Smooth muscle cell (in vitro differentiated cells): ENCODE measurements around the gene KLHDC4. TPM values are rescaled to one million over a fixed set of nuclear protein-coding genes. Genes with fewer than 3 reads are reported as not detected.
"Not testable (repeated sequence)": the region's sequence is repeated elsewhere in the genome, so short reads cannot be mapped to it uniquely, and the experiment has no call there.

Experiments
- DNase-seq: peaks from one replicate; lab custom pipeline; 2025; ENCODE audit not compliant: unreplicated experiment; lab: John Stamatoyannopoulos, UW
- H2AFZ ChIP-seq: fragments of 200-600 bp; sonication (generic); 2 replicates; pipeline ENCODE4 v1.6.0; 2016; ENCODE audit warnings: antibody characterized with exemption, low read depth, mild to moderate bottlenecking
- H3F3A ChIP-seq: fragments of 200-600 bp; sonication (generic); 2 replicates; pipeline ENCODE4 v1.6.0; 2017; ENCODE audit warnings: antibody characterized with exemption, low read depth
- H3K27ac ChIP-seq: fragments of 200-600 bp; sonication (generic); 2 replicates; pipeline ENCODE4 v1.5.1; 2016; ENCODE audit warnings: low read depth, mild to moderate bottlenecking
- H3K27me3 ChIP-seq: fragments of 200-600 bp; sonication (generic); 2 replicates; pipeline ENCODE4 v1.6.1; 2016; ENCODE audit warnings: low read depth, mild to moderate bottlenecking
- H3K36me3 ChIP-seq: fragments of 200-600 bp; sonication (generic); 2 replicates; pipeline ENCODE4 v1.5.1; 2016; ENCODE audit warnings: low read depth
- H3K4me1 ChIP-seq: fragments of 200-600 bp; sonication (generic); 2 replicates; pipeline ENCODE4 v1.5.1; 2016; ENCODE audit warnings: low read depth
- H3K4me2 ChIP-seq: fragments of 200-600 bp; sonication (generic); 2 replicates; pipeline ENCODE4 v1.6.0; 2016; ENCODE audit warnings: mild to moderate bottlenecking
- H3K4me3 ChIP-seq: fragments of 200-600 bp; sonication (generic); 2 replicates; pipeline ENCODE4 v1.5.1; 2016; ENCODE audit warnings: mild to moderate bottlenecking
- H3K79me2 ChIP-seq: fragments of 200-600 bp; sonication (generic); 2 replicates; pipeline ENCODE4 v1.6.0; 2016; ENCODE audit warnings: low read depth, mild to moderate bottlenecking
- H3K9ac ChIP-seq: fragments of 200-600 bp; sonication (generic); 2 replicates; pipeline ENCODE4 v1.6.0; 2016; ENCODE audit warnings: low read depth
- H3K9me3 ChIP-seq: fragments of 200-600 bp; sonication (generic); replicated peaks from 2 replicates; pipeline ENCODE4 v1.5.1; 2016; ENCODE audit warnings: low read depth
- H4K20me1 ChIP-seq: fragments of 200-600 bp; sonication (generic); 2 replicates; pipeline ENCODE4 v1.6.0; 2016; ENCODE audit warnings: low read depth
- WGBS: methylation state at CpG from one replicate; pipeline ENCODE4 v1.1.7; 2016; ENCODE audit warnings: low lambda C conversion rate; 5-methylcytosine and 5-hydroxymethylcytosine counted together
- polyA plus RNA-seq: library from polyadenylated mRNA; unstranded; fragments of >200 nt; fragmentation: Nextera tagmentation; extraction: Ambion mirVana; gene quantifications from 2 replicates; pipeline ENCODE4 v1.2.1, GENCODE V29; 2016
- total RNA-seq: library from RNA; depleted of rRNA; stranded (reverse); fragments of >200 nt; gene quantifications from 2 replicates; pipeline ENCODE4 v1.2.3, GENCODE V29; 2014
- TF ChIP-seq, protein P1 (sequence below): fragments of 200-600 bp; sonication (generic); IDR thresholded peaks from 2 replicates; pipeline ENCODE4 v1.5.1; 2017; ENCODE audit warnings: borderline replicate concordance, mild to moderate bottlenecking, antibody characterized with exemption; ENCODE audit not compliant: insufficient read depth, poor library complexity, severe bottlenecking

KLHDC4 gene
- total and polyA plus RNA-seq, 2 experiments from 2014 or later = 6.0 to 6.7 TPM

DNA sequence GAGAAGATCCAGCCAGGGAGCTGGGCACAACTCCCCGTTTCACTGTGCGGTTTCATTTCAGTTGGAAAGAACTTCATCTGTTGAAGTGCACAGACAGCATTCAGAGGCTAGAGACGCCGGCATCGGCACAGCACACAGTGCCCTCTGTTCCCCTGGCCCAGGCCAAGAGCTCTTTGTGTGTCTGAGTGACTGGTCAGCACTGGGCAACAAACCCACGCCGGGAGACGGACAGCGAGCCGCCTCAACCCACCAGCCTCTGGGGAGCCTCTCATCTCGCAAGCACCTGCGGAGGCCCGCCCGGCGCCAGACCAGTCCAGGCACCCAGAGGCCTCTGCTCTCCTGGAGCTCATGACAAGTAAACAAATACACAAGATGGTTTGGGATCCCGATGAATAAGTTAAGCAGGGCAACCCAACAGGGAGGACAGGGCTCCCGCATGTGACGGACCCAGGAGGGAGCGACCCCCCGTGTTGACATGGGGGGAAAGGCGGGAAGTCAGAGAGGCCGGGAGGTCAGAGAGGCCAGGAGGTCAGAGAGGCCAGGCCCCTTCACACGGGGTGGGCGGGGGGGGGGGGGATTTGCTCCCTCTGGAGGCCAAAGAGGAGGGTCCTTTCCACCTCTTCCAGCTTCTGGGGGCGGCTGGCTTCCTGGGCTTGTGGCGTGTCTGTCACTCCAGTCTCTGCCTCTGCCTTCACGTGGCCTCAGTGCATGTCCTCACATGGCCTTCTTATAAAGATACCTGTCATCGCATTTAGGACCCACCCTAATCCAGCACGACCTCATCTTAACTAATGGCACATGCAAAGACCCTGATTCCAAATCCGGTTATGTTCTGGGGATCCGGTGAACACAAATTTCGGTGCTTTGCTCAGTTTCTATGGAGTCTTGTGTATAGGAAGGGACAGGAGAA lies 25.8 kb upstream of the KLHDC4 start:
- Histone ChIP-seq H3K27ac (no peak overlapping the region), H3K4me1 (no peaks in the 10 kb centered on the region), H4K20me1 (no peaks in the 10 kb centered on the region), H3K79me2 (no peaks in the 10 kb centered on the region), H3K27me3 (no peaks in the 10 kb centered on the region), H3K9me3 (no peaks in the 10 kb centered on the region), H3K4me2 (no peak overlapping the region), H3K4me3 (no peak overlapping the region), H3K36me3 (no peaks in the 10 kb centered on the region), H2AFZ (no peak overlapping the region), H3K9ac (no peak overlapping the region), H3F3A (peaks cover 4% of the 10 kb centered on the region)
- DNase-seq = no peak
- 92% methylated on average over 30 of the region's 32 CpGs for WGBS
- TF ChIP-seq, protein P1, sequence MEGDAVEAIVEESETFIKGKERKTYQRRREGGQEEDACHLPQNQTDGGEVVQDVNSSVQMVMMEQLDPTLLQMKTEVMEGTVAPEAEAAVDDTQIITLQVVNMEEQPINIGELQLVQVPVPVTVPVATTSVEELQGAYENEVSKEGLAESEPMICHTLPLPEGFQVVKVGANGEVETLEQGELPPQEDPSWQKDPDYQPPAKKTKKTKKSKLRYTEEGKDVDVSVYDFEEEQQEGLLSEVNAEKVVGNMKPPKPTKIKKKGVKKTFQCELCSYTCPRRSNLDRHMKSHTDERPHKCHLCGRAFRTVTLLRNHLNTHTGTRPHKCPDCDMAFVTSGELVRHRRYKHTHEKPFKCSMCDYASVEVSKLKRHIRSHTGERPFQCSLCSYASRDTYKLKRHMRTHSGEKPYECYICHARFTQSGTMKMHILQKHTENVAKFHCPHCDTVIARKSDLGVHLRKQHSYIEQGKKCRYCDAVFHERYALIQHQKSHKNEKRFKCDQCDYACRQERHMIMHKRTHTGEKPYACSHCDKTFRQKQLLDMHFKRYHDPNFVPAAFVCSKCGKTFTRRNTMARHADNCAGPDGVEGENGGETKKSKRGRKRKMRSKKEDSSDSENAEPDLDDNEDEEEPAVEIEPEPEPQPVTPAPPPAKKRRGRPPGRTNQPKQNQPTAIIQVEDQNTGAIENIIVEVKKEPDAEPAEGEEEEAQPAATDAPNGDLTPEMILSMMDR = no peak

DNA sequence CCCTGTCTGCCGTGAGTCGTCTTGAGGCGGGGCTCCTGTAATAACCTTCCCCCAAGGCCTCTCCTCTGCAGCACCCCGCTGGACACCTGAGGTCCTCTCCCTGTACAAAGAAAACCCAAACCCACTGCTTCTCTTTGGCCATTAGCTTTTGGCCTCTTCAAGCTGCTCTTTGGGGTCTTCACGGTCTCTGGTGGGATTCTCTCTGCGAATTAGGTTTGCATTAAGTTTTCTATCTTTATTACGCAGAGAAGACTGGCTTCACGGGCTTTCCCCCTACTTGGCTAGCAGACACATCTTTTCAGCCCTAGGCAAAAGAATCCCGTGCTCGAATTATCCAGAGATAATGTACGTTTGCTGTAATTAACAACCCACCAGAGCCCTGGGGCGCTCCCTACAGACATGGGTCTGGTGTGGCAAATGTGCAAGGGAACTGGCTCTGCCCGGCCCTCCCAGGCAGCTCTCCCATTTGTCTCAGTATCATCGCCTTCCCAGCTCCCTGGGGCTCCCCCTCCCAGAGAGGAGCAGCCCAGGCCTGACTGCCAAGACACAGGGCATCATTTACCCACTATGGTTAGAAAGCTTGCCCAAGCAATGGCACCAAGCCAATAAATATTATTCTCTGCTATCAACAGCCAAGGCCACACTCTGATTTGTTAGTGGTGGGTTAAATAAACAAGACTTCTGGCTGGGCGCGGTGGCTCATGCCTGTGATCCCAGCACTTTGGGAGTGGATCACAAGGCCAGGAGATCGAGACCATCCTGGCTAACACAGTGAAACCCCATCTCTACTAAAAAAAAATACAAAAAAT lies 24.7 kb upstream of the KLHDC4 start:
- TF ChIP-seq, protein P1 = no peak
- no peak for DNase-seq
- no peaks in the 10 kb centered on the region for H3K27me3 ChIP-seq
- H4K20me1 ChIP-seq = no peaks in the 10 kb centered on the region
- H3K27ac ChIP-seq = peak overlapping the region; percentile 67
- no peak overlapping the region for H3K4me3 ChIP-seq
- no peaks in the 10 kb centered on the region for H3K9me3 ChIP-seq
- no peaks in the 10 kb centered on the region for H3K4me1 ChIP-seq
- no peak overlapping the region for H3K4me2 ChIP-seq
- H3K79me2 ChIP-seq = no peaks in the 10 kb centered on the region
- no peaks in the 10 kb centered on the region for H3K36me3 ChIP-seq
- no peak overlapping the region for H2AFZ ChIP-seq
- WGBS = 68% methylated on average over 17 of the region's 17 CpGs
- peaks cover 4% of the 10 kb centered on the region for H3F3A ChIP-seq
- peak overlapping the region; percentile 9 for H3K9ac ChIP-seq

DNA sequence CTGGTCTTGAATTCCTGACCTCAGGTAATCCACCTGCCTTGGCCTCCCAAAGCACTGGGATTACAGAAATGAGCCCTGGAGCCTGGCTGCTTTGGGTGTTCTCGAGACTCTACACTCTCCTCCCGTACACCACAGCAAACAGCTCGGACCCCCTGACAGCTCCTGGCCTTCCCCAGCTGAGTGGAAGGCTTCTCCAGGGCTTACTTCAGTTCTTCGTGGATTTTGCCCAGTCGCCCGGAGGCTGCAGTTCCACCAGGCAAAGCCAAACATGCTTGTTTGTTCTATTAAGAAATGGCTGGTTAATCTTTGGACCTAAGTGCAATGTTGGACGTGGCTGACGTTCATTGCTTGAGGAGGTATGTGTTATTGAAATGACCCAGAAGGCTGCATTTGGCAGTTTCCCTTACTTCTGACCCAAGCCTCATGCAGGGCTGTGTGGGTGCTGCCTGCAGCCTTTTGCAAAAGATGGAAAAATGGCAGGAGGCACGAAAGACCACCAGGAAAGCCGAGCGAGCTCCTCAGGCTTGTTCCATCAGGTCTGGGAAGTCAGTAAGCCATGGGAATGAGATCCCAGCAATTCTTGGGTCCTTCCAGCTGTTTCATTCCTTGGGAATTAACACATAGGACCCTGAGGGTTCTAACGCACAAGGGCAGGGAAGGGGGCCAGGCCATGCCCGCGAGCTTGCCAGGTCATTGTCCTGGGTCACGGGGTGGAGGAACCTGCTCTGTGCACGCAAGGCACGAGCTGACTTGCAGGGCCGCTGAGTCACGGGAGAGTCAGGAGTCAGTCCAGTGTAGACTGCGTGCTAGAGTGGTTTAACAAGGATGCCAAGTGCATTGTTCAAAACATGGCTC lies 23.9 kb upstream of the KLHDC4 start:
- no peak for DNase-seq
- Histone ChIP-seq H3K27ac (peak overlapping the region; percentile 67), H3K27me3 (no peaks in the 10 kb centered on the region), H2AFZ (no peak overlapping the region), H4K20me1 (no peaks in the 10 kb centered on the region), H3K4me2 (no peak overlapping the region), H3K79me2 (no peaks in the 10 kb centered on the region), H3K9ac (peak overlapping the region; percentile 29), H3K9me3 (no peaks in the 10 kb centered on the region), H3K36me3 (no peaks in the 10 kb centered on the region), H3F3A (peaks cover 4% of the 10 kb centered on the region), H3K4me1 (no peaks in the 10 kb centered on the region), H3K4me3 (no peak overlapping the region)
- TF ChIP-seq, protein P1 = no peak
- 68% methylated on average over 20 of the region's 20 CpGs for WGBS

DNA sequence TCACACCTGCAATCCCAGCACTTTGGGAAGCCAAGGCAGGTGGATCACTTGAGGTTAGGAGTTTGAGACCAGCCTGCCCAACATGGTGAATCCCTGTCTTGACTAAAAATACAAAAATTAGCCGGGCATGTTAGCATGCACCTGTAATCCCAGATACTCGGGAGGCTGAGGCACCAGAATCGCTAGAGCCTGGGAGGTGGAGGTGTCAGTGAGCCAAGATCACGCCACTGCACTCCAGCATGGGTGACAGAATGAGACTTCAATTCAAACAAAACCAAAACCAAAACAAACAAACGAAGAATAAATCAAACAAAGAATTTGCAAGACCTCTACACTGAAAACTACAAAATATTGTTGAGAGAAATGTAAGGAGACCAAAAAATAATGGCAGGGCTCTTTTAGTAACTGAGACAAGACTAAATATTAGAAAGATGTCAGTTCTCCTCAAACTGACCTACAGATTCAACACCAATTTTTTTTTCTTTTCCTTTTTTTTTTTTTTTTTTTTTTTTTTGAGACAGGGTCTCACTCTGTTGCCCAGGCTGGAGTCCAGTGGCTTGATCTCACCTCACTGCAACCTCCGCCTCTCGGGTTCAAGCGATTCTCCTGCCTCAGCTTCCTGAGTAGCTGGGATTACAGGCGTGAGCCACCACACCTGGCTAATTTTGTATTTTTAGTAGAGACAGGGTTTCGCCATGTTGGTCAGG lies 23.1 kb upstream of the KLHDC4 start:
- H3K4me1 ChIP-seq, H3K36me3 ChIP-seq, H3K27me3 ChIP-seq, H3F3A ChIP-seq, H3K4me3 ChIP-seq, H3K4me2 ChIP-seq, H3K9me3 ChIP-seq, DNase-seq, H4K20me1 ChIP-seq, H3K79me2 ChIP-seq, H3K9ac ChIP-seq, H2AFZ ChIP-seq: not testable (repeated sequence)
- WGBS = 97% methylated on average over 9 of the region's 10 CpGs
- peak overlapping the region; percentile 65 for H3K27ac ChIP-seq

DNA sequence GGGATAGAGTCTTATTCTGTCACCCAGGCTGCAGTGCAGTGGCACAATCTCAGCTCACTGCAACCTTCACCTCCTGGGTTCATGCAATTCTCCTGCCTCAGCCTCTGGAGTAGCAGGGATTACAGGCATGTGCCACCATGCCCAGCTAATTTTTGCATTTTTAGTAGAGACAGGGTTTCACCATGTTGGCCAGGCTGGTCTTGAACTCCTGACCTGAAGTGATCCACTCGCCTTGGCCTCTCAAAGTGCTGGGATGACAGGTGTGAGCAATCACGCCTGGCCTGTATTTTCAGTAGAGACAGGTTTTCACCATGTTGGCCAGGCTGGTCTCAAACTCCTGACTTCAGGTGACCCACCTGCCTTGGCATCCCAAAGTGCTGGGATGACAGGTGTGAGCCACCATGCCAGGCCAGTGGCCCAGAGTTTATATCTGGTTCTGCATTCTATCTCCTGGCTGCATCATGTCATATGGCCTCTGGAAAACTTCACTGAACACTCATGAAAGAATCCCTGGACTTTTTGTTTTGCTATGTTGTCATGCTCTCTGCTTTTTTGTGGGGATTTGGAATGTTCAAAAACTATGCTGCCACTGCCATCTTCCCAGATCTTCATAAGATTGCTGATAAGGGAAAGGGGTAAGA lies 21.8 kb upstream of the KLHDC4 start:
- not testable (repeated sequence) for H3K4me2 ChIP-seq, H3K27me3 ChIP-seq, H3K4me3 ChIP-seq, H3K9ac ChIP-seq, H2AFZ ChIP-seq, DNase-seq, H3K79me2 ChIP-seq, H3K4me1 ChIP-seq, H4K20me1 ChIP-seq, H3K9me3 ChIP-seq, H3K36me3 ChIP-seq, H3F3A ChIP-seq
- 96% methylated on average over 2 of the region's 2 CpGs for WGBS
- H3K27ac ChIP-seq = peak overlapping the region; percentile 24
